Brain microvascular endothelial cell (primary cell): Measurements from ENCODE around the gene ADNP2.

Experiments used
- DNase-seq: peaks from one replicate; pipeline ENCODE4 v3.0.0-alpha.2; 2020
- H3K27ac ChIP-seq: fragments of 250-450 bp; sonication (Bioruptor Pico); 2 replicates; pipeline ENCODE4 v1.5.1; 2020; ENCODE audit warnings: mild to moderate bottlenecking, moderate library complexity
- H3K27me3 ChIP-seq: fragments of 250-450 bp; sonication (Bioruptor Pico); replicated peaks from 2 replicates; pipeline ENCODE4 v1.5.1; 2020; ENCODE audit warnings: mild to moderate bottlenecking
- H3K36me3 ChIP-seq: fragments of 250-450 bp; sonication (Bioruptor Pico); replicated peaks from 2 replicates; pipeline ENCODE4 v1.5.1; 2020; ENCODE audit warnings: mild to moderate bottlenecking
- H3K4me3 ChIP-seq: 2 replicates; pipeline ENCODE4 v1.5.1; 2011; ENCODE audit warnings: low read depth, mild to moderate bottlenecking, control low read depth, low read length, moderate library complexity
- CTCF ChIP-seq: IDR thresholded peaks from 2 replicates; pipeline ENCODE4 v1.5.1; 2011; ENCODE audit warnings: low read depth, mild to moderate bottlenecking, moderate library complexity, low read length, control low read depth, inconsistent platforms; ENCODE audit errors: missing control alignments
- in situ Hi-C: cut with HindIII; loops from 2 replicates; pipeline ENCODE4 v1.10.0; 2017; ENCODE audit warnings: low sequenced_read_pairs, low pct_ligation_motif_present

The ADNP2 gene

DNA sequence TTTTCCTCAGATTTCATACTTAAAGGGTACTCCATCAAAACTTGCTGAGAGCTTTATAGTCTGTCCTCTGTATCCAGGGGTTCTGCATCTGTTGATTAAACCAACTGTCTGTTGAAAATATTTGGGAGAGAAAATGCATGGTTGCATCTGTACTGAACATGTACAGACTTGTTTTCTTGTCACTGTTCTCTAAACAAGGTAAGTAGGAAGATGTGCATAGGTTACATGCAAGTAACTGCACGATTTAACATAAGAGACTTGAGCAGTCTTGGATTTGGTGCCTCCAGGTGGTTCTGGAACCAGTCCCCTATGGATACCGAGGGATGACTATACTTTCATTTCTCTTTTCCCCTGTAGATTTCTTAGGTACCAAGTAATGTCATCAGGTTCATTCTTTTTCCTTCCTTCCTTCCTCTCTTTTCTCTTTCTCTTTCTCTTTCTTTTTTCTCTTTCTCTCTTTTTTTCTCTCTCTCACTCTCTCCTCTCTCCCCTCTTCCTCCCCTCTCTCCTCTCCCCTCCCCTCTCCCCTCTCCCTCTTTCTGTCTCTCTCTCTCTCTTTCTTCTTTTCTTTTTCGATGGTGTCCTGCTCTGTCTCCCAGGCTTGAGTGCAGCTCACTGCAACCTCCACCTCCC is 23.2 kb downstream of the ADNP2 start:
- Histone ChIP-seq H3K27me3 (no peaks in the 10 kb centered on the region), H3K36me3 (peaks cover 19% of the 10 kb centered on the region), H3K27ac (no peak overlapping the region), H3K4me3 (no peak overlapping the region)
- no peak for TF ChIP-seq CTCF
- no peak for DNase-seq
- in situ Hi-C loops = no loop called here

- TF ChIP-seq CTCF = no peak
- no peaks in the 10 kb centered on the region for H3K27me3 ChIP-seq
- in situ Hi-C loops = no loop called here
- H3K4me3 ChIP-seq = no peak overlapping the region
- DNase-seq = no peak
- H3K27ac ChIP-seq = no peak overlapping the region
- peaks cover 28% of the 10 kb centered on the region for H3K36me3 ChIP-seq
Observed at GRCh38 chr18:80133124-80133523, 24.1 kb downstream of the ADNP2 start.

DNA sequence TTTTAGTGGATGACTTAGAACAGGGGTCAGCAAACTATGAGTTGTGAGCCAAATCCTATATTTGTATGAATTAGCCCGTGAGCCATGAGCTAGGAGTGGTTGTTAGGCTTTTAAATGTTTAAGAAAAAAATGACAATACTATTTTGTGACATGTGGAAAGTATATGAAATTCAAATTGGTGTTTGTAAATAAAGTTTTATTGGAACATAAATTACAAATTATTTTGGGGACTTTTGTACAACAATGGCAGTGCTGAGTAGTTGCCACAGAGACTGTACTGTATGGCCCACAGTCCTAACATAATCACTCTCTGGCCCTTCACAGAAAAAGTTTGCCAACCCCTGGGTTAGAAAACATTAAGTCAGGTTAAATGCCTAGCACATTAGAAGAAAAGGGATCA is 26.1 kb downstream of the ADNP2 start:
- Histone ChIP-seq H3K27ac (no peak overlapping the region), H3K4me3 (no peak overlapping the region), H3K36me3 (peaks cover 39% of the 10 kb centered on the region), H3K27me3 (no peaks in the 10 kb centered on the region)
- in situ Hi-C loops = no loop called here
- TF ChIP-seq CTCF = no peak
- DNase-seq = no peak

DNA sequence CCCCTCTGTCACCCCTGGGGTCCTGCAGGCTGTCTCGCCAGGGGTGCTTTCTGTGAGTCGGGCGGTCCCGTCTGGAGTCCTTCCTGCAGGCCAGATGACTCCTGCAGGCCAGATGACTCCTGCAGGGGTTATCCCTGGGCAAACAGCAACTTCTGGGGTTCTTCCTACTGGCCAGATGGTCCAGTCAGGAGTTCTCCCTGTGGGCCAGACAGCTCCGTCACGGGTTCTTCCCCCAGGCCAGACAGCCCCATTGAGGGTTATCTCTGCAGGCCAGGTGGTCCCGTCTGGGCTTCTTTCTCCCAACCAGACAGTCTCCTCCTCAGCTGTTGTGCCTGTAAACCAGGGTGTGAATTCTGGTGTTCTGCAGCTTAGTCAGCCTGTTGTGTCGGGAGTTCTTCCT is 27.6 kb downstream of the ADNP2 start:
- in situ Hi-C loops = no loop called here
- no peak for DNase-seq
- H3K36me3 ChIP-seq = peaks cover 41% of the 10 kb centered on the region

DNA sequence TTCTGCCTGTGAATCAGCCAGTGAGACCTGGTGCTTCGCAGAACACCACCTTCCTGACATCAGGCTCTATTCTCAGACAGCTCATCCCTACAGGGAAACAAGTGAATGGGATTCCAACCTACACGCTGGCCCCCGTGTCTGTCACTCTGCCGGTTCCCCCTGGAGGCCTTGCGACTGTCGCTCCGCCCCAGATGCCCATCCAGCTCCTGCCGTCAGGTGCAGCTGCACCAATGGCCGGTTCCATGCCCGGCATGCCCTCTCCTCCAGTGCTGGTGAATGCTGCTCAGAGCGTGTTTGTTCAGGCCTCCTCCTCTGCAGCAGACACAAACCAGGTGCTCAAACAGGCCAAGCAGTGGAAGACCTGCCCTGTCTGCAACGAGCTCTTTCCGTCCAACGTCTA is 28.1 kb downstream of the ADNP2 start:
- H3K27ac ChIP-seq = no peak overlapping the region
- in situ Hi-C loops = no loop called here
- H3K36me3 ChIP-seq = peaks cover 41% of the 10 kb centered on the region
- no peak for DNase-seq
- TF ChIP-seq CTCF = no peak
- H3K27me3 ChIP-seq = no peaks in the 10 kb centered on the region
- H3K4me3 ChIP-seq = no peak overlapping the region

More for the DNA sequence above, 27.6 kb downstream of the ADNP2 start:
- Histone ChIP-seq H3K27me3 (no peaks in the 10 kb centered on the region), H3K4me3 (no peak overlapping the region), H3K27ac (no peak overlapping the region)
- no peak for TF ChIP-seq CTCF

- in situ Hi-C loops = no loop called here
- Histone ChIP-seq H3K27ac (no peak overlapping the region), H3K27me3 (no peaks in the 10 kb centered on the region), H3K4me3 (no peak overlapping the region), H3K36me3 (peaks cover 41% of the 10 kb centered on the region)
- no peak for TF ChIP-seq CTCF
- DNase-seq = no peak
Observed at GRCh38 chr18:80137976-80138375, 28.9 kb downstream of the ADNP2 start.
